HG02642 (cell line): ENCODE measurements around the gene GNG7.
A peak's percentile ranks its signal among the peaks of the same experiment; 100 is the strongest.

ENCODE experiments used
- ATAC-seq: cut with Tn5 transposase; IDR thresholded peaks from one replicate; pipeline ENCODE4 v1.9.1; 2021; ENCODE audit warnings: mild to moderate bottlenecking; ENCODE audit not compliant: unreplicated experiment, poor library complexity

Gene GNG7

DNA sequence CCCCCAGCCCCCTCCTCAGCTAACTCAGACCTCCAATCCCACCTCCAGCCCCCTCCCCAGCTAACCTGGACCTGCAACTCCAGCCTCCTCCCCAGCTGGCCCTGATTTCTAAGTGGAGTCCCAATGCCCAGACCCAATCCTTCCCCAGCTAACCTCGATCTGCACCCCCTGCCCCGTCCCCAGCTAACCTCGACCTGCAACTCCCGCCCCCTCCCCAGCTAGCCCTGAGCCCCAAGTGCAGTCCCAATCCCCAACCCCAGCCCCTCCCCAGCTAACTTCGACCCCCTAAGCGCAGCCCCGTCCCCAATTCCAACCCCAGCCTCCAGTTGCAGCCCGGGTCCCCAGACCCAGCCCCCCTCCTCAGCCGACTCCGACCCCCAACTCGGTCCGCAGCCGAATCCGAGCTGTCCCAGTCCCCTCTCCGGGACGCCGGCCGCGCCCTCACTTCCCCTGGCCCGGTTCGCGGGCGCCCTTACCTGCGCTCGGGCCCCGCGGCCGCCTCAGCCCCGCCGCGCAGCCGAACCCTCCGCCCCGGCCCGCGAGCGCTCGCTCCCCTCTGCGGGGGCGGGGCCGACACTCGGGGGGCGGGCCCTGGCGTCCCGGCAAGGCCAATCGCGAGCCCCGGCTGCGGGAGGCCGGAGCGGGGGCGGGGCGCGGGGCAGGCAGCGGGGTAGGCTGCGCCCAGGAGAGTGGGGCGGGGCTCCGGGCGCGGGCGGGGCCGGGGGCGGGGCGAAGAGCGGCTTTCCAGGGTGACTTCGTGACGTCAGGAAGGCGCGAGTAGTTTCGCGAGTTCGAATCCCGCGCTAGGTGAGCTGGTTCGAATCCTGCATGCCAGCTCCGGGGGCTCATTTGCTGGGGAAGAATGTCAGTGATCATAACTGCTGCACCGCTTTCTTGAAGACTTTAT lies at the start of gene GNG7:
Gene GNG7 (minus strand): TSS at position 525 of the 907 bp plus-strand sequence. CDS start 182,006 bp downstream, outside the sequence.
- ATAC-seq, result peak; percentile 84

DNA sequence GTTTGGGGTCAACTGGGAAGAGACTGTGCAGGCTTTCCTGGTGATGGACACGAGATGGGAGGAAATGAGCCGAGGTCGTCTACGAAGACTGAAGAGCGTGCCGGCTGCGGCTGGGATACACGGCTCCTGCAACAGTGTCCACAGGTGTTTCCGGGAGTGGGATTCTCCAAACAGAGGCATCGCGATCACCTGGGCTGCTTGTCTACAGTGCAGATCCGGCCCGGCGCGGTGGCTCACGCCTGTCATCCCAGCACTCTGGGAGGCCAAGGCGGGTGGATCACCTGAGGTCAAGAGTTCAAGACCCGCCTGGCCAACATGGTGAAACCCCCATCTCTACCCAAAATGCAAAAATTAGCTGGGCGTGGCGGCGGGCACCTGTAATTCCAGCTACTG lies 48.9 kb upstream of the GNG7 start:
- ATAC-seq, result no peak

DNA sequence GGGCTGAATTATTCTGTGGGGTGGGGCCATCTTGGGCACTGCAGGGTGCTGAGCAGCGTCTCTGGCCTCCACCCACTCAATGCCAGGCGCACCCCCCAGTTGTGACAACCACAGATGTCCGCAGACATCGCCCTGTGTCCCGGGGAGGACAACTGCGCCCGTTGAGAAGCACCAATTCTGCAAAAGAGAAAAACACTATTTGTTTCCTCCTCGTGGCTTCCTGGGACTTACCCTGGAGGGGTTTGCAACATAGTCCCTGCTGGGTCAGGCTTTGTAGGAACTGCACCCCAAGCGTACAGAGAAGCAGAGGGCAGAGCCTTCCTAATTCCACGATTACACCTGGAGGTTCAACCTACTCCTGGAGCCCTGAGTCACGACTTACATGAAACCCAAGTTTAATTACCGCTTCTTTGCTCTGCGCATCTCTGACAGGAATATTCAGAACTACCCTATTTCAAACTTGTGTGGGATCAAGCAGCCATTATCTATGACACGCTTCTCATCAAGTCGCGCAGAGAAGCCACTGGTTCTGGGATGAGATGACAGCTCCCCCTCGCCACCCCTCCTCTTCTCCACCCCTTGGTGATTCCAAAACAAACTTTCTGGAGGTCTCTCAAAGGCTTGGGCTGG lies 48.4 kb upstream of the GNG7 start:
- ATAC-seq, result no peak

DNA sequence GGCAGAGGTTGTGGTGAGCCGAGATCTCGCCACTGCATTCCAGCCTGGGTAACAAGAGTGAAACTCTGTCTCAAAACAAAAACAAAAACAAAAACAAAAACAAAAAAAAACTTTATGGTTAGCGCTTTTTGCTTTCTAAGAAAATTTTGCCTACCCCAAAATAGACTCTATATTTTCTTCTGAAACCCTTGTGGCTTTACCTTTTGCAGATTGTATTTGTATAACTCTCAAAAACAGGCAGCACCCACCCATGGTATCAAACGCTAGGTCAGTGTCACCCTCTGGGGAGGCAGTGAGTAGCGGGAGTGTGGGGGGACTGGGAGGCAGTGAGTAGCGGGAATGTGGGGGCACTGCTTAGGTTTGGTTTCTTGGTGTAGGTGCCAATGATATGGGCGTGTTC lies 44.9 kb upstream of the GNG7 start:
- ATAC-seq, result no peak

DNA sequence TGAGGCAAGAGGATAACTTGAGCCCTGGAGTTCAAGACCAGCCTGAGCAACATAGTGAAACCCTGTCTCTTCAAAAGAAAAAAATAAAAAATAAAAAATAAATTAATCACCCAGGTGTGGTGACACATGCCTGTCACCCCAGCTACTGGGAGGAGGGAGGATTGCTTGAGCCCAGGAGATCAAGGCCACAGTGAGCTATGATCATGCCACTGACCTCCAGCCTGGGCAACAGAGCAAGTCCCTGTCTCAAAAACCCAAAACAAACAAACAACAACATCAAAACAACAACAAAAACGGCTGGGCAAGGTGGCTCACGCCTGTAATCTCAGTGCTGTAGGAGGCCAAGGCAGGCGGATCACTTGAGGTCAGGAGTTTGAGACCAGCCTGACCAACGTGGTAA lies 41.6 kb upstream of the GNG7 start:
- no peak for ATAC-seq

DNA sequence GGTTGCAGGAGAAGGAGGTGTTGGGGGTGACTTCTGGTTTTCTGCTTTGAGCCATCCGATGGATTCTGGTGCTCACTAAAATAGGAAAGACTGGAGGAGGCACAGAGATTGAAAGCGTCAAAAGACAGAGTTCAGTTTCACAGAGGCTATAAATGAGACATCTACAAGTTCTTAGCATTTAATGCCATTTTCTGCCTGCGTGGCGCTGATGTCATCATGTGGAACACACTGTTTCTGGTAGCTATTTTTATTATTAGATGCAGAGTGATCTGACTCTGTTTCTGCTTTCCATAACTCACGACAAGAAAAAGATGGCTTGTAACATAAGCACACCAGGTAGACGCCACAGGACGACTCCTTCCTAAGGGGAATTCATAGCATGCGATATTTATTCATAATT lies 40.6 kb upstream of the GNG7 start:
- no peak for ATAC-seq

DNA sequence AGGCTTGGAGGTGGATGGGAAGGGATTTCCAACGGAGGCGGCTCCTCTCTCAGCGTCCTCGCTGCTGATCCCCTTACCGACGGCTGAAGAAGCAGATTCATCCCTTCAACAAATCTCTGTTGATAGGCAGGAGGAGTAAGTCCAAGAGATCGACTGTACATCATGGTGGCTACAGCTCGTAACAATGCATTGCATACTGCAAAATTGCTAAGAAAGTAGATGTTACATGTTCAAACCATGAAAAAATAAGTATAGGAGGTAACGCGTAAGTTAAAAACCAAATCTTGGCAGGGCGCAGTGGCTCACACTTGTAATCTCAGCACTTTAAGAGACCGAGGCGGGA lies 37.8 kb upstream of the GNG7 start:
- no peak for ATAC-seq

DNA sequence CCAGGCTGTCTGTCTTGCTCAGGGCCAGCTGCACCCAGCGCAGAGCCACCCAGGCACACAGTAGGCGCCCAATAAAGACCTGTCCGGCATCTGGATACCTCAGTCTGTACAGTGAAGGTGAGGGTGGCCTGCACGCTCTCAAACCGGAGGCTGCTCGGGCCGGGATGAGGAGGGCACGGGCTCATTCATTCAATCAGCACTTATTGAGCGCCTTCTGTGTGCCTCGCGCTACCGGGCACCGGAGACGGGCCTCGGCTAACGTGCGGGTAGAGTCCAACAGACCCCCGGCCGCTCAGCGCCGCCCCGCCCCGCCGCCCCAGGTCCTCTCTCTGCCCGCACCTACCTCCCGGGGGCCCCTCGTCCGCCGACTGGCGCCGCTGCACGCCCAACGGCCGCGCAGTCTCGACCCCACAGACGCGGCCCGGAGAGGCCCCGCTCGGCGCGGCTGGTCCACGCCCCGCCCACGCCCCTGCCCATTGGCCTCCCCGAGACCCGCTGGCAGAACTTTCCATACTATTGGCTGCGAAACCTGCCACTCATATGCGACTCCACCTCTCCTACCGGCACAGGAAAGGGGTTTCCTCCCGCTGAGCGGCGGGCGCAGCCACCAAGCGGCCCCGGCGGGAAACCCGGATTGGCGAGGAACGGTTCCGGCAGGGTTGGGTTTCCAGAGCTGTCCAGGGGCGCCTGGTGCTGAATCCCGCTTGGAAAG lies 37.3 kb upstream of the GNG7 start, which contains the start of gene SLC39A3:
Gene SLC39A3 (minus strand): TSS at position 416 of the 712 bp plus-strand sequence. CDS start 2,760 bp downstream, outside the sequence.
- peak; percentile 95 for ATAC-seq

DNA sequence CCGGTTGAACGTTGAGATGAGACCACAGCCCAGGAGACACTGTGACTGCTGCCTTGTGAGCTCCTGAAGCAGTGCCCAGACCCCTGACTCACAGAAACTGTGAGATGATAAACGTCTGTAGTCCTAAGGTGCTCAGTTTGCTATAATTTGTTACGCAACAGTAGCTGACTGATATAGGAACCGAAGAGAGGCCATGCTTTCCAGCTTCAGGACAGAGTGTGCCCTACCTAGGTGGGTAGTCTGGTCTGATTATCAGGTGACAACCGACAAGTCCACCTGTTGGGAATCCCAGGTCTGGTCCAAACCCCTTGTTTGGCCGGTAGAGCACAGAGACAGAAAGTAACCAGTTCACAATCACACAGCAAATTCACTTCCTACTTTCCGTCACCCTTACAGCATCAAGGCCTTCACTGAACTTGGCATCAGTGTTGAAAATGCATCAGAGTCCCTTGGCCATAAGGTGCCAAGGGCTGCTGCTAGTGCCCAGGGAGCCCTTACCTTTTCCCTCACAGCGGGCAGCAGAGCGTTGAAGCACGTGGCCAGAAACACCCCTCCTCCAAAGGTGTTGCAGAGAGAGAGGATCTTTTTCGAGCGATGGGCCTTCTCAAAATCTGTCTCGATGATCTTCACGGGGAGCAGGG lies 34.2 kb upstream of the GNG7 start:
- ATAC-seq, result no peak

DNA sequence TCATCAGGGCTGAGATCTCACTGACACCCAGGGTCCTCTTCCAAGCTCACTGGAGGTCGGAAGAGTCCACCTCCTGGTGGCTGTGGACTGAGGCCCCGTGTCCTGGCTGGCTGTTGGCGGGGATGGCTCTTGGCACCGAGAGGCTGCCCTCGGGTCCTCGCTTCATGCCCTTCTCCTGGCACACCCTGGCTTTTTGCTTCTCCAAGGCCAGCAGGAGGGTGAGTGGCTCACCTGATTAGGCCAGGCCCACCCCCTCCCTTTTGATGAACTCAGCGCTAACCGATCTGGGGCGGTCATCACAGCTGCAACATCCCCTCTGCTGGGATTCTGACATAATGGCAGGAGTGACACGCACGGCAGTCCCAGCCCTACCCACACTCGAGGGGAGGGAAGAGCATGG lies 32.9 kb upstream of the GNG7 start:
- no peak for ATAC-seq

DNA sequence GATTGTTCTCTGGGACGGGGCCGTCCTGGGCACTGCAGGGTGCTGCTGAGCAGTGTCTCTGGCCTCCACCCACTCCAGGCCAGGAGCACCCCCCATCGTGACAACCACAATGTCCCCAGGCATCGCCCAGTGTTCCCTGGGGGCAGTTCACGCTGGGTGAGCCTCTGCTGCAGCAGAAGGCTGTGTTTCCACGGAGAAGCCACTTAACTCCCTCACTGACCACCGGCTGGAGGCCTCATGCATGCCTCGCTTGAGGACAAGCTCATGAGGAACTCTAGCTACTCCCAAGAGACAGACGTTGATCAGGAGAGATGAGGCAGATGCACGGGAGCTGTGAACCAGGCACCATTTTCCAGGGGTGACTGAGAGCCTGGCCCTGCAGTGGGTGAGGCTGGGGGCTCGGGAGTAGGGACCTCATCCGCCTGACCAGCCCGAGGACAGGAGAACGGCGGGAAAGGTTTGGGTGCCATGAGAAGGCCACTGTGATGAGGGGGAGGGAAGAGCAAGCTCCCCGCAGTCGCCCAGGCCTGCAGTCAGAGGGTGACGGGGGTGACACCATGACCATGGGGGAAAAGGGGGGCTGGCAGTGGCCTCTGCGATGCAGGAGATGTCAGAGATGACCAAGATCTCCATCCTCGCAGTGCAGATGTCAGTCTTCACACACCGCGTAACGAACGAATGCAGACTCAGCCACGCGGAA lies 32.2 kb upstream of the GNG7 start:
- no peak for ATAC-seq

DNA sequence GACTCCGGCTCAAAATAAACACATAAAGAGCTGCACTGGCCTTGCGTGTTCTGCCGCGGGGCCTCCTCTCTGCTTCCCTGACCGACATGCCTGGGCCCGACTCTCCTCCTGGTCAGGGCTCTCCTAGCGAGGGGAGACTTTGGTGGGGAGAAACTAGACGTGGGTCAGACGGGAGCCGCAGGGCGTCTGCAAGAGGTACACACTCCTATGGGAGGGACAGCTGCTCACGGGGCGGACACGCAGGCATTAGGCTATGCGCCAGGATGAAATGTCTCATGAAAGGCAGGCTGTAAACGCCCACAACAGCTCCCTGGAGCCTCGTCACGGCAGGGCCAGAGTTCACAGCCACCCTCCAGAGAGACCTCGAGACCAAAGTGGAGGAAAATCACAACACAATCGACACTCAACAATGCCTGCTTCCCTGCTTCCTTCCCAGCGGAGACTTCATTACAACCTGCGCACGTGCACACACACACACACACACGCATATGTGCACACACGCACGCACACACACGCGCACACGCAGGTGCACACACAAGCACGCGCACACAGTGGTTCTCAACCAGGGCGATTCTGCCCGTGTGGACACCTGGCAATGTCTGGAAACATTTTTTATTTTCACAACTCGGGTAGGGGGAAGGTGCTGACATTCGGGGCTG lies 31.6 kb upstream of the GNG7 start:
- ATAC-seq, result no peak

DNA sequence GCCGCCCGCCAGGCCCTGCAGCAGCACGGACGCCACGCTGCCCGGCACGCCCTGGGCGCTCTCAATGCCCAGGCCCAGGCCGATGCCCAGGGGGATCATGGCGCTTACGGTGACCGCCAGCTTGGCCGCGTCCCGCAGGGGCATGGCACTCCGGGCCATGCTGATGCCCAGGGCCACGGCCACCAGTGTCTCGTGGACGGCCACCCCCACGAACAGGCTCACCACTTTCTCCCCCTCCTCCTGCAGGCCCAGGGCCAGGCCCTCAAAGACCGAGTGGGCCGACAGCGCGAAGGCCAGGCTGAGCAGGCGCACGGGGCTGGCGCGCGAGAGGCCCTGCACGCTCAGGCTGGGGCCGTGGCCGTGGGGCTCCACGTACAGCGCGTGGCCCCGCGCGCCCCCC lies 30.4 kb upstream of the GNG7 start:
- ATAC-seq, result no peak

DNA sequence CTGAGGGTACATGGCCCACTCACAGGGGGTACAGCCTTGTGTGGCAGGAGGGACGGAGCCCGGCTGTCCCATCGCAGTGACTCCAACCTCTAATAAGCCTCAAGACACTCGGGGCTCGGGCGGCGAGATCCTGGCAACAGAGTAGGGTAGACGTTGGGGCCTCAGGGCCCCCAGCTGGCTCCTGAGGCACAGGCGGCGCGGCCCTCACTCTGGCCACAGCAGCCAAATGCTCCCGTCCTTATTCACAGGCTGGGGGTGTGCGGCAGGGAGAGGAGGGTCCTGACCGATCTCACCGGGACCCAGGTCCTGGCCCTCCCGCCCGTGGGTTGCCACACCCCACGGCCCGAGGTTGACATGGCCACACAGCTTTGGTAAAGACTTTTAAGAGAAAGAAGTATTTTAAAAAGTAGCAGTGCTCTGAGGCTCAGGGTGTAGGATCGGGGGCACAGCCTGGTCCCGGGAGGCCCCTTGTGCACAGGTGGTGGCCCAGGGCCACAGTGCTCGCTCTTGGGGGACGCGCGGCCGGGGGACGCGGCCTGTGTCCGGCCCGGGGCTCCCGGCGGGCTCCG lies 29.7 kb upstream of the GNG7 start:
- no peak for ATAC-seq

DNA sequence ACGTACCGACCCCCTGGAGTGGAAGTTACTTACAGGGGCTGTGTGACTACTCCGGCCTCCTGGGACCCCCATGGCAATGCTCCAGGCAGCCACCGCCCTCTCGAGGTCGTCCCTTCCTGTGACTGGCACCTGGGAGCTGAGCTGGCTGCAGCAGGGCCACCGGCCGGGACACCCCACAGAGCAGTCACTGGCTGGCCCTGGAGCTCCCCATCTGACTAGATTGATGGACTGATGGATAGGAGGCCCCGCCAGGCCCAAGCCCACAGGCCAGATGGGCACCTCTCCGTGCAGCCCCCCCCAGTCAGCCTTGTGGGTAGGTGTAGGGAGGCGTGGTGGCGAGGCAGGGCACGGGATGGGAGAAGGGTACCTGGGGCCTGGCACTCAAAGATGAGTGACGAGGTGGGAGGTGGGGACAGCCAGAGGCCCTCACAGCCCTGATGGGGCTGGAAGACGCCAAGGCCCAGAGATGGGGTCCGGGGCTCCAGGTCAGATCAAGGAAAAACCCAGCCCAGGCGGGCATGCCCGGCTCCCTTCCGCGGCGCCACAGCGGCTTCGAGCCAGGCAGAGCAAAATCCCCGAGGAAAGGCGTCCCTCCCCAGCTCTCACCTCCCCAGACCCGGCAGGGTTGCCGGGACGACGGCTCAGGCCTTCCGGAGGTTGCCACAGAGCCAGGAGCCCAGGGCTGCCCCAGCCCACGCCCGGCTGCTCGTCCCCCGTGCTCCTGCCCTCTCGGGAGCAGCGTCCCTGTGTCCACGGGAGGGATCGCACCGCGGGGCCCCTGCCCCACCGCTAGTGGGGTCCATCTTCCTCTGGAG lies 28.9 kb upstream of the GNG7 start:
- ATAC-seq, result no peak

DNA sequence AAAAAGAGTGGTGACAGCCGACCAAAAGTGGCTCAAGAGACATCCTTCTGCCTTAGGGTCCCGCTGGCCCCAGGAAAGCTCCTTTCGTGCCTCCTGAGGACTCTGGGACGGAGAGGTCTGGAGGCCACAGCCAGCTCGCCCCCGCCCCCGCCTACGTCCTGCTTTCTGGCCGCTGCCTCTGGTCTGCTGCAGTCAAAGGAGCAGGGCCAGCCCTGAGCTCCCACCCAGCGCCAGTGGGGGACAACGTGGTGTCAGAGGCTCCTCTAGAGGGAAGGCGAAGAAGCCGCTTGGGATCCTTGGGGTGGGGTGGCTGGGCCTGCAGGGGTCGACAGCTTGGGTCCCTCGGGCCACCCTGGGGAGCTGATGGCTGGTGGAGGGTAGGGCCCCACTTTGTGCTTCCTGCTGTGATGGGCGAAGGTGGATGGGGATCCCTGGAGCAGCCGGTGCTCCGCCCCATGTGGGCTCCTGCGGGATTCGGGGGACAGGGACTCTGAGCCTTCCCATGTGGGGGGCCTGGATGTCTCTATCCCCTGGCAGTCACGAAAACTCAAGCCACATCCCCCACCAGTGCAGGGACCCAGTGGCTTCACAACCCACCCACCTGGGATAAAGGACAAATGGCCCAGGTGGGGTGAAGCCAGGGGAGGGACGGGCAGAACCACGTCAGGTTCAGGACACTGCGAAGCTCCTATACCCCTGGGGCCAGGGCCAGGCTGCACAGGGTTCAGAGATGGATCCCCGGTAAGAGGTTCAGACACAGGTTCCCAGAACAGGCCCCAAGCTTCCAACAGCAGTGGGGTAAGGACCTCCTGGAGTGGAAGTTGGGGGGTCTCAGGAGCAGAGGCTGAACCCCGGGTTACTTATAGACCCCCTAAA lies 27.7 kb upstream of the GNG7 start:
- ATAC-seq, result no peak

DNA sequence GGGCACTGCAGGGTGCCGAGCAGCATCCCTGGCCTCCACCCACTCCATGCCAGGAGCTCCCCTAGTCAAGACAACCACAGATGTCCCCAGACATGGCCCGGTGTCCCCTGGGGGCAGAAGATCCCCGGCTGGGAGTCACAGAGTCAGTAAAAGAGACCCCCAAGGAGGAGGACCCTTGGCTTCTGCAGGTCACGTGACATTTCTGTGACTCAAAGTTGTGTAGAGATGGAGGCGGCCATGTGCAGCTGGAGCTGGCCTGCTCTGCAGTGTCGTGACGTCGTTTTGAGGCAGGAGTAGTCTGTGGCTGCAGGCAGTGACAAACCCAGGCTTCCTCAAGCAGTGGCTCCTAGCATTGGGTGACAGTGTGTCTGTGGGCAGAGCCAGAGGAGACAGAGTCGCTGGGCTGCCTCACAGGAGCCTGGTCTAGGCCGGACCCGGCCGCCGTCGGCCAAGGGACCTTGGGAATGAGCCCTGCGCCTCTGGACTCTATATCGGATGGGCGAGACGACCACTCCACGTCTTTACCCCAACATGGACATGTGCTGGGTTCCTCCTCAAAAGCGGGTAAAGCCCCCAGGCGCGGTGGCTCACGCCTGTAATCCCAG lies 26.4 kb upstream of the GNG7 start:
- no peak for ATAC-seq
